CD14-positive monocyte (primary cell): Measurements from ENCODE around the gene WDR17. TPM values are rescaled to one million over a fixed set of nuclear protein-coding genes. Genes with fewer than 3 reads are reported as not detected.

Experiments used
- DNase-seq, 3 donors: peaks; one replicate each; pipeline ENCODE4 v3.0.0-alpha.2; 2011 to 2022
- H2AFZ ChIP-seq: 2 replicates; pipeline ENCODE4 v1.6.0; 2012; ENCODE audit warnings: mild to moderate bottlenecking, low read depth, low read length, inconsistent platforms; ENCODE audit not compliant: insufficient read depth, poor library complexity, severe bottlenecking
- H3K27ac ChIP-seq, 2 donors: 1 replicate in 1 of 2; 2 replicates in 1 of 2; pipeline ENCODE4 v1.5.1; 2012 to 2013; ENCODE audit warnings: low read length in 2 of 2, control low read depth in 1 of 2, inconsistent platforms in 1 of 2, low read depth in 1 of 2, mild to moderate bottlenecking in 1 of 2
- H3K27me3 ChIP-seq, 2 donors: one replicate each; pipeline versions ENCODE4 v1.6.0 to v1.6.1; 2011 to 2013; ENCODE audit warnings: low read length in 2 of 2; ENCODE audit not compliant: control insufficient read depth in 2 of 2, insufficient read depth in 2 of 2
- H3K36me3 ChIP-seq, 2 donors: replicated peaks in 1 of 2; 1 replicate in 1 of 2; 2 replicates in 1 of 2; pipeline versions ENCODE4 v1.5.1 to v1.6.1; 2012 to 2013; ENCODE audit warnings: low read length in 2 of 2, control low read depth in 1 of 2, inconsistent platforms in 1 of 2, mild to moderate bottlenecking in 1 of 2; ENCODE audit not compliant: insufficient read depth in 2 of 2, control insufficient read depth in 1 of 2
- H3K4me1 ChIP-seq, 2 donors: 1 replicate in 1 of 2; 2 replicates in 1 of 2; pipeline versions ENCODE4 v1.5.1 to v1.6.1; 2012 to 2013; ENCODE audit warnings: low read length in 2 of 2, control low read depth in 1 of 2, inconsistent platforms in 1 of 2, mild to moderate bottlenecking in 1 of 2, moderate library complexity in 1 of 2; ENCODE audit not compliant: insufficient read depth in 2 of 2, control insufficient read depth in 1 of 2
- H3K4me2 ChIP-seq: replicated peaks from 2 replicates; pipeline ENCODE3; 2012; ENCODE audit warnings: low read length, moderate library complexity, mild to moderate bottlenecking; ENCODE audit not compliant: poor library complexity, severe bottlenecking; ENCODE audit errors: extremely low read depth
- H3K4me3 ChIP-seq, 3 experiments: fragments of 200-600 bp in 1 of 3; sonication (generic) in 1 of 3; replicated peaks in 1 of 3; 1 replicate in 2 of 3; 2 replicates in 1 of 3; pipeline ENCODE4 v1.5.1; 2011 to 2013; ENCODE audit warnings: low read length in 3 of 3, mild to moderate bottlenecking in 3 of 3, control low read depth in 2 of 3, low read depth in 2 of 3, inconsistent platforms in 1 of 3, moderate library complexity in 1 of 3
- H3K79me2 ChIP-seq: 2 replicates; pipeline ENCODE4 v1.6.0; 2012; ENCODE audit warnings: mild to moderate bottlenecking, control low read depth, inconsistent platforms, low read length, moderate library complexity; ENCODE audit not compliant: insufficient read depth
- H3K9ac ChIP-seq: 2 replicates; pipeline ENCODE4 v1.6.0; 2017; ENCODE audit warnings: low read length, mild to moderate bottlenecking; ENCODE audit not compliant: insufficient read depth, poor library complexity, severe bottlenecking
- H3K9me3 ChIP-seq, 2 donors: replicated peaks in 1 of 2; 1 replicate in 1 of 2; 2 replicates in 1 of 2; pipeline versions ENCODE4 v1.5.1 to v1.6.1; 2012 to 2013; ENCODE audit warnings: low read length in 2 of 2, control low read depth in 1 of 2; ENCODE audit not compliant: control insufficient read depth in 1 of 2, insufficient read depth in 1 of 2
- H4K20me1 ChIP-seq: 2 replicates; pipeline ENCODE4 v1.6.0; 2012; ENCODE audit warnings: mild to moderate bottlenecking, low read length, control low read depth, moderate library complexity; ENCODE audit not compliant: insufficient read depth
- H3K27ac Mint-ChIP-seq, 7 donors: one replicate each; pipeline ENCODE4 v1.8.0; 2020; ENCODE audit warnings: mild to moderate bottlenecking in 7 of 7, mixed read lengths in 7 of 7, moderate library complexity in 6 of 7, inconsistent platforms in 2 of 7
- H3K27me3 Mint-ChIP-seq, 3 donors: one replicate each; pipeline ENCODE4 v1.8.0; 2021 to 2022; ENCODE audit warnings: low read depth in 3 of 3, mild to moderate bottlenecking in 3 of 3, mixed read lengths in 3 of 3, moderate library complexity in 3 of 3, inconsistent platforms in 1 of 3
- H3K36me3 Mint-ChIP-seq, 2 donors: one replicate each; pipeline ENCODE4 v1.8.0; 2020; ENCODE audit warnings: mixed read lengths in 2 of 2, inconsistent platforms in 1 of 2, mild to moderate bottlenecking in 1 of 2
- H3K4me1 Mint-ChIP-seq: one replicate; pipeline ENCODE4 v1.8.0; 2020; ENCODE audit warnings: mild to moderate bottlenecking, mixed read lengths
- H3K4me3 Mint-ChIP-seq, 2 donors: one replicate each; pipeline ENCODE4 v1.8.0; 2020; ENCODE audit warnings: mild to moderate bottlenecking in 2 of 2, mixed read lengths in 2 of 2, moderate library complexity in 1 of 2
- H3K9me3 Mint-ChIP-seq, 7 donors: one replicate each; pipeline ENCODE4 v1.8.0; 2020 to 2022; ENCODE audit warnings: mixed read lengths in 7 of 7, mild to moderate bottlenecking in 6 of 7, moderate library complexity in 6 of 7, inconsistent platforms in 2 of 7
- CTCF ChIP-seq: fragments of 200-600 bp; IDR thresholded peaks from one replicate; pipeline ENCODE4 v1.8.0; 2022; ENCODE audit warnings: antibody characterized with exemption, mild to moderate bottlenecking
- WGBS: methylation state at CpG from one replicate; pipeline ENCODE4 v1.1.5; 2013; ENCODE audit warnings: missing lambda C conversion rate; ENCODE audit not compliant: insufficient coverage; 5-methylcytosine and 5-hydroxymethylcytosine counted together
- intact Hi-C, 2 donors: fragments of 100-400 bp; cut with micrococcal nuclease; formaldehyde crosslinking; loops; one replicate each; pipeline versions ENCODE4 v1.15.0 to v1.15.1; 2023
- polyA plus RNA-seq, 3 donors: library from polyadenylated mRNA; depleted of rRNA in 1 of 3; unstranded in 2 of 3; stranded (reverse) in 1 of 3; fragments of 300-500 nt in 2 of 3; fragments of >200 nt in 1 of 3; fragmentation: Illumina TruSeq in 2 of 3; gene quantifications; 1 replicate in 2 of 3; 2 replicates in 1 of 3; pipeline ENCODE4 v1.2.3, GENCODE V29; 2012 to 2021

WDR17 gene
- polyA plus RNA-seq, 3 donors, result 0.22 to 2.1 (median 1.1) TPM

- H3K4me1 ChIP-seq, result peaks cover 10 to 15% of the 10 kb centered on the region in 2 donors
- H3K27ac ChIP-seq, result no peak overlapping the region
- intact Hi-C loops, result no loop called here
- DNase-seq, result no peak
- H3K4me3 ChIP-seq, result no peak overlapping the region
- H3K9me3 Mint-ChIP-seq, result peaks cover 0 to 2% (median 0%) of the 10 kb centered on the region in 7 donors
- H3K4me2 ChIP-seq, result no peak overlapping the region
- H2AFZ ChIP-seq, result no peak overlapping the region
- WGBS, result 100% methylated on average over 1 of the region's 2 CpGs
- H3K27ac Mint-ChIP-seq, result no peak overlapping the region
- no peaks in the 10 kb centered on the region for H4K20me1 ChIP-seq
- H3K4me3 Mint-ChIP-seq, result no peak overlapping the region
- peaks cover 0 to 3% of the 10 kb centered on the region in 2 donors for H3K27me3 ChIP-seq
- no peaks in the 10 kb centered on the region for H3K36me3 ChIP-seq
- no peak overlapping the region for H3K9ac ChIP-seq
- H3K27me3 Mint-ChIP-seq, result peaks cover 5 to 17% (median 15%) of the 10 kb centered on the region in 3 donors
- H3K79me2 ChIP-seq, result no peaks in the 10 kb centered on the region
- peaks cover 12% of the 10 kb centered on the region for H3K4me1 Mint-ChIP-seq
- no peaks in the 10 kb centered on the region for H3K36me3 Mint-ChIP-seq
- no peaks in the 10 kb centered on the region for H3K9me3 ChIP-seq
- TF ChIP-seq CTCF, result no peak
Observed at GRCh38 chr4:176064539-176064938, 1.1 kb upstream of the WDR17 start.

DNA sequence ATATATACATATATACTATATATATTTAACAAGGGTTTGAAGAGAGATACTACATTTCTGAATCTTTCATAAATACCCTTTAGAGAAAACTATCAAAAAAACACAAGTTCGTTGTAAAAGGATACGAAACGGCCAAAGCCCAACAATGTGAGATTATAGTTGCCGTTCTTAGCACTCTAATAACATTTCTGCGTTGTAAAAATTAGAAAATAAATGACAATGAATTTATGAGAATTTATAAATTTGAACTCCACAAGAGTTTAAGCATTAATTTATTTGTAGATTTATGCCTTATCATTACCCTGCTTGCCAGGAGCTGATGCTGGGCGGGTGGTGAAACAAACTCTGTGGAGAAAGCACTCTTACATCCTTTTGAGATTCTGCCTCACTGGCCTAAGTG is 1.1 kb downstream of the WDR17 start:
- no peak overlapping the region for H3K4me2 ChIP-seq
- Mint-ChIP-seq H3K27me3 (peaks cover 5 to 19% (median 15%) of the 10 kb centered on the region in 3 donors), H3K36me3 (peaks cover 0 to 3% of the 10 kb centered on the region in 2 donors), H3K4me3 (no peak overlapping the region), H3K27ac (no peak overlapping the region), H3K9me3 (peaks cover 0 to 2% (median 0%) of the 10 kb centered on the region in 7 donors), H3K4me1 (peaks cover 12% of the 10 kb centered on the region)
- H3K79me2 ChIP-seq, result no peaks in the 10 kb centered on the region
- no peaks in the 10 kb centered on the region for H3K9me3 ChIP-seq
- H2AFZ ChIP-seq, result no peak overlapping the region
- no peak overlapping the region for H3K27ac ChIP-seq
- intact Hi-C loops, result no loop called here
- H3K27me3 ChIP-seq, result peaks cover 0 to 3% of the 10 kb centered on the region in 2 donors
- no peak overlapping the region for H3K4me3 ChIP-seq
- no peak for TF ChIP-seq CTCF
- H3K36me3 ChIP-seq, result no peaks in the 10 kb centered on the region
- H3K9ac ChIP-seq, result no peak overlapping the region
- WGBS, result no CpG with 5 or more reads among the region's 6 CpGs
- no peaks in the 10 kb centered on the region for H4K20me1 ChIP-seq
- peaks cover 10 to 15% of the 10 kb centered on the region in 2 donors for H3K4me1 ChIP-seq
- no peak for DNase-seq
